Sigmoid colon (tissue), 7 donors: ENCODE results near the gene LONP2. TPM values are rescaled to one million over a fixed set of nuclear protein-coding genes. Genes with fewer than 3 reads are reported as not detected.

Experiments
- DNase-seq: peaks from one replicate; pipeline ENCODE4 v3.0.0-alpha.2; 2019
- H3K27ac ChIP-seq, 4 donors: fragments of 200-600 bp; sonication (generic); one replicate each; pipeline ENCODE4 v1.5.1; 2016 to 2019; ENCODE audit warnings: mild to moderate bottlenecking in 1 of 4
- H3K27me3 ChIP-seq, 3 donors: fragments of 200-600 bp; sonication (generic); one replicate each; pipeline ENCODE4 v1.5.1; 2019; ENCODE audit warnings: mild to moderate bottlenecking in 1 of 3
- H3K36me3 ChIP-seq, 4 donors: fragments of 200-600 bp; sonication (generic); one replicate each; pipeline ENCODE4 v1.5.1; 2016 to 2019
- H3K4me1 ChIP-seq, 4 donors: fragments of 200-600 bp; sonication (generic); one replicate each; pipeline ENCODE4 v1.5.1; 2017 to 2019
- H3K4me3 ChIP-seq, 4 donors: fragments of 200-600 bp; sonication (generic); one replicate each; pipeline ENCODE4 v1.5.1; 2017 to 2019; ENCODE audit warnings: mild to moderate bottlenecking in 2 of 4, moderate library complexity in 1 of 4
- H3K9me3 ChIP-seq, 4 donors: fragments of 200-600 bp in 3 of 4; sonication (generic) in 3 of 4; one replicate each; pipeline versions ENCODE4 v1.5.1 to v1.6.1; 2013 to 2019
- CTCF ChIP-seq, 4 experiments: fragments of 450-650 bp in 3 of 4; fragments of 200-600 bp in 1 of 4; IDR thresholded peaks; one replicate each; pipeline ENCODE4 v1.5.1; 2016 to 2019; ENCODE audit warnings: antibody characterized with exemption in 4 of 4, mild to moderate bottlenecking in 3 of 4, moderate library complexity in 2 of 4
- EP300 ChIP-seq, 4 donors: sonication (generic); formaldehyde crosslinking; IDR thresholded peaks; one replicate each; pipeline ENCODE4 v1.6.1; 2017; ENCODE audit warnings: antibody characterized with exemption in 4 of 4
- POLR2A ChIP-seq, 2 donors: fragments of 450-650 bp; IDR thresholded peaks; one replicate each; pipeline ENCODE4 v1.6.1; 2016; ENCODE audit warnings: antibody characterized with exemption in 2 of 2, mild to moderate bottlenecking in 2 of 2, moderate library complexity in 2 of 2
- POLR2AphosphoS5 ChIP-seq, 4 donors: sonication (generic); formaldehyde crosslinking; IDR thresholded peaks; one replicate each; pipeline ENCODE4 v1.6.1; 2017; ENCODE audit warnings: antibody characterized with exemption in 4 of 4
- WGBS, 2 donors: extraction: QIAGEN DNeasy Blood & Tissue Kit; methylation state at CpG; one replicate each; pipeline ENCODE4 v1.1.7; 2013; 5-methylcytosine and 5-hydroxymethylcytosine counted together
- intact Hi-C: fragments of 100-400 bp; cut with DNase I; formaldehyde crosslinking; loops from one replicate; pipeline ENCODE4 v1.15.1; 2023
- polyA plus RNA-seq, 3 donors: library from polyadenylated mRNA; stranded (reverse); fragments of 200-250 nt; gene quantifications; one replicate each; pipeline ENCODE4 v1.2.3, GENCODE V29; 2013
- total RNA-seq, 4 donors: library from RNA; depleted of rRNA; stranded (reverse); fragments of >200 nt; gene quantifications; one replicate each; pipeline ENCODE4 v1.1.0, GENCODE V29; 2016
- donor health status: healthy with polysubstance abuse.
- donor health status: Bipolar disorder and iron deficiency.
- donor health status: healthy.

The LONP2 gene
- total and polyA plus RNA-seq, 7 donors, result 14.4 to 60.3 (median 42.3) TPM

- no peak for DNase-seq
- peak overlapping the region in 3 of 4 donors; percentile 8 to 50 (median 17) for H3K27ac ChIP-seq
- H3K4me3 ChIP-seq, result no peak overlapping the region
- H3K27me3 ChIP-seq, result no peaks in the 10 kb centered on the region
- WGBS, 2 donors, result 88 to 89% methylated on average over 8 of the region's 8 CpGs
- peaks cover 0 to 46% (median 31%) of the 10 kb centered on the region in 4 donors for H3K4me1 ChIP-seq
- no peaks in the 10 kb centered on the region for H3K9me3 ChIP-seq
- intact Hi-C loops, result no loop called here
- peaks cover 0 to 26% (median 7%) of the 10 kb centered on the region in 4 donors for H3K36me3 ChIP-seq
- peak in 2 of 4 donors; percentile 15 to 26 for TF ChIP-seq POLR2AphosphoS5 (IDR thresholded peaks at IDR 0.05)
- no peak for TF ChIP-seq POLR2A (IDR thresholded peaks at IDR 0.05)
- peak in 1 of 4 donors; percentile 6 for TF ChIP-seq EP300 (IDR thresholded peaks at IDR 0.05)
Measured at GRCh38 chr16:48272837-48273421, 28.8 kb downstream of the LONP2 start.

GRCh38 chr16:48274476-48274875, 30.4 kb downstream of the LONP2 start:
- WGBS, 2 donors, result 88 to 97% methylated on average over 1 of the region's 1 CpG
- no peak for DNase-seq
- Histone ChIP-seq H3K27me3 (no peaks in the 10 kb centered on the region), H3K36me3 (peaks cover 0 to 38% (median 7%) of the 10 kb centered on the region in 4 donors), H3K4me1 (peaks cover 0 to 42% (median 33%) of the 10 kb centered on the region in 4 donors), H3K27ac (no peak overlapping the region), H3K4me3 (no peak overlapping the region), H3K9me3 (no peaks in the 10 kb centered on the region)
- intact Hi-C loops, result no loop called here
- no peak for TF ChIP-seq POLR2AphosphoS5 (IDR thresholded peaks at IDR 0.05)
- no peak for TF ChIP-seq EP300 (IDR thresholded peaks at IDR 0.05)
- TF ChIP-seq CTCF (IDR thresholded peaks at IDR 0.05), result no peak
- no peak for TF ChIP-seq POLR2A (IDR thresholded peaks at IDR 0.05)

- intact Hi-C loops, result no loop called here
- 22 to 63% methylated on average over 4 of the region's 4 CpGs for WGBS, 2 donors
- TF ChIP-seq EP300 (IDR thresholded peaks at IDR 0.05) (peak in 1 of 4 donors; percentile 15), POLR2A (IDR thresholded peaks at IDR 0.05) (no peak), POLR2AphosphoS5 (IDR thresholded peaks at IDR 0.05) (peak in 1 of 4 donors; percentile 54)
- H3K36me3 ChIP-seq, result peaks cover 0 to 28% (median 0%) of the 10 kb centered on the region in 4 donors
- no peaks in the 10 kb centered on the region for H3K27me3 ChIP-seq
- no peak overlapping the region for H3K4me3 ChIP-seq
- H3K9me3 ChIP-seq, result no peaks in the 10 kb centered on the region
- no peak for DNase-seq
- H3K27ac ChIP-seq, result peak overlapping the region; percentile 3 to 65 (median 58)
- H3K4me1 ChIP-seq, result peaks cover 0 to 47% (median 35%) of the 10 kb centered on the region in 4 donors
Measured at GRCh38 chr16:48276102-48276501, 32.0 kb downstream of the LONP2 start.

GRCh38 chr16:48277158-48277557, 33.1 kb downstream of the LONP2 start:
- DNase-seq, result no peak
- Histone ChIP-seq H3K4me3 (no peak overlapping the region), H3K27ac (peak overlapping the region in 3 of 4 donors; percentile 55 to 65 (median 62)), H3K36me3 (peaks cover 0 to 26% (median 0%) of the 10 kb centered on the region in 4 donors), H3K9me3 (no peaks in the 10 kb centered on the region), H3K4me1 (peaks cover 0 to 39% (median 31%) of the 10 kb centered on the region in 4 donors), H3K27me3 (no peaks in the 10 kb centered on the region)
- intact Hi-C loops, result no loop called here
- TF ChIP-seq POLR2AphosphoS5 (IDR thresholded peaks at IDR 0.05) (no peak), EP300 (IDR thresholded peaks at IDR 0.05) (no peak), CTCF (IDR thresholded peaks at IDR 0.05) (no peak), POLR2A (IDR thresholded peaks at IDR 0.05) (no peak)
- 69 to 89% methylated on average over 5 of the region's 5 CpGs for WGBS, 2 donors

GRCh38 chr16:48279199-48279598, 35.1 kb downstream of the LONP2 start:
- H3K4me1 ChIP-seq, result peaks cover 0 to 43% (median 37%) of the 10 kb centered on the region in 4 donors
- H3K27ac ChIP-seq, result no peak overlapping the region

More at GRCh38 chr16:48279199-48279598, 35.1 kb downstream of the LONP2 start:
- no peaks in the 10 kb centered on the region for H3K27me3 ChIP-seq
- no peaks in the 10 kb centered on the region for H3K9me3 ChIP-seq
- no peak for TF ChIP-seq POLR2A (IDR thresholded peaks at IDR 0.05)
- TF ChIP-seq POLR2AphosphoS5 (IDR thresholded peaks at IDR 0.05), result no peak
- TF ChIP-seq CTCF (IDR thresholded peaks at IDR 0.05), result no peak
- no peak for TF ChIP-seq EP300 (IDR thresholded peaks at IDR 0.05)
- no peak overlapping the region for H3K4me3 ChIP-seq
- WGBS, 2 donors, result 85 to 93% methylated on average over 2 of the region's 2 CpGs
- DNase-seq, result no peak
- intact Hi-C loops, result no loop called here
- H3K36me3 ChIP-seq, result peaks cover 0 to 26% (median 0%) of the 10 kb centered on the region in 4 donors
